DOHH2 (cell line): ENCODE data around the gene CPT1B.

Source experiments
- H3F3A ChIP-seq: fragments of 200-600 bp; sonication (generic), shearing (Covaris generic); 2 replicates; pipeline ENCODE4 v1.6.0; 2016; ENCODE audit warnings: antibody characterized with exemption, mild to moderate bottlenecking; ENCODE audit not compliant: control insufficient read depth, insufficient read depth
- H3K27ac ChIP-seq: fragments of 200-600 bp; sonication (generic); 2 replicates; pipeline ENCODE4 v1.5.1; 2014; ENCODE audit warnings: low read depth, mild to moderate bottlenecking, low read length, moderate library complexity
- H3K27me3 ChIP-seq: fragments of 200-600 bp; sonication (generic); 2 replicates; pipeline ENCODE4 v1.6.1; 2014; ENCODE audit warnings: mild to moderate bottlenecking, low read length, mixed read lengths; ENCODE audit not compliant: control insufficient read depth
- H3K36me3 ChIP-seq: fragments of 200-600 bp; sonication (generic); 2 replicates; pipeline ENCODE4 v1.6.1; 2014; ENCODE audit warnings: mild to moderate bottlenecking, low read length, moderate library complexity, mixed read lengths; ENCODE audit not compliant: control insufficient read depth
- H3K4me1 ChIP-seq: fragments of 200-600 bp; sonication (generic); 2 replicates; pipeline ENCODE4 v1.6.1; 2014; ENCODE audit warnings: mild to moderate bottlenecking, low read length, mixed read lengths; ENCODE audit not compliant: control insufficient read depth
- H3K4me2 ChIP-seq: fragments of 200-600 bp; sonication (generic); 2 replicates; pipeline ENCODE4 v1.6.0; 2014; ENCODE audit warnings: mild to moderate bottlenecking, low read length, moderate library complexity
- H3K4me3 ChIP-seq: fragments of 200-600 bp; sonication (generic); 2 replicates; pipeline ENCODE4 v1.5.1; 2014; ENCODE audit warnings: mild to moderate bottlenecking, low read length, mixed read lengths
- H3K79me2 ChIP-seq: fragments of 200-600 bp; sonication (generic); 2 replicates; pipeline ENCODE4 v1.6.1; 2014; ENCODE audit warnings: mild to moderate bottlenecking, low read length, mixed read lengths; ENCODE audit not compliant: control insufficient read depth
- H3K9me2 ChIP-seq: fragments of 200-600 bp; sonication (generic); replicated peaks from 2 replicates; pipeline ENCODE4 v1.6.1; 2014; ENCODE audit warnings: mild to moderate bottlenecking, low read length, mixed read lengths; ENCODE audit not compliant: control insufficient read depth
- H3K9me3 ChIP-seq: fragments of 200-600 bp; sonication (generic); 2 replicates; pipeline ENCODE4 v1.6.1; 2014; ENCODE audit warnings: antibody characterized with exemption, low read length, mixed read lengths; ENCODE audit not compliant: control insufficient read depth, insufficient read depth
- H4K20me1 ChIP-seq: fragments of 200-600 bp; sonication (generic); 2 replicates; pipeline ENCODE4 v1.6.0; 2014; ENCODE audit warnings: low read depth, mild to moderate bottlenecking, antibody characterized with exemption, low read length, moderate library complexity; ENCODE audit not compliant: control insufficient read depth, insufficient read depth
- EZH2phosphoT487 ChIP-seq: fragments of 200-600 bp; sonication (generic); IDR thresholded peaks from 2 replicates; pipeline ENCODE4 v1.6.1; 2017; ENCODE audit warnings: borderline replicate concordance, mild to moderate bottlenecking, antibody characterized with exemption, low read length, moderate library complexity, mixed read lengths
- TF ChIP-seq, protein P1 (sequence below): fragments of 200-600 bp; sonication (generic); IDR thresholded peaks from one replicate; pipeline ENCODE4 v1.5.1; 2014; ENCODE audit warnings: antibody characterized with exemption, mild to moderate bottlenecking, low read depth, low read length; ENCODE audit not compliant: poor library complexity, severe bottlenecking

CPT1B gene

DNA sequence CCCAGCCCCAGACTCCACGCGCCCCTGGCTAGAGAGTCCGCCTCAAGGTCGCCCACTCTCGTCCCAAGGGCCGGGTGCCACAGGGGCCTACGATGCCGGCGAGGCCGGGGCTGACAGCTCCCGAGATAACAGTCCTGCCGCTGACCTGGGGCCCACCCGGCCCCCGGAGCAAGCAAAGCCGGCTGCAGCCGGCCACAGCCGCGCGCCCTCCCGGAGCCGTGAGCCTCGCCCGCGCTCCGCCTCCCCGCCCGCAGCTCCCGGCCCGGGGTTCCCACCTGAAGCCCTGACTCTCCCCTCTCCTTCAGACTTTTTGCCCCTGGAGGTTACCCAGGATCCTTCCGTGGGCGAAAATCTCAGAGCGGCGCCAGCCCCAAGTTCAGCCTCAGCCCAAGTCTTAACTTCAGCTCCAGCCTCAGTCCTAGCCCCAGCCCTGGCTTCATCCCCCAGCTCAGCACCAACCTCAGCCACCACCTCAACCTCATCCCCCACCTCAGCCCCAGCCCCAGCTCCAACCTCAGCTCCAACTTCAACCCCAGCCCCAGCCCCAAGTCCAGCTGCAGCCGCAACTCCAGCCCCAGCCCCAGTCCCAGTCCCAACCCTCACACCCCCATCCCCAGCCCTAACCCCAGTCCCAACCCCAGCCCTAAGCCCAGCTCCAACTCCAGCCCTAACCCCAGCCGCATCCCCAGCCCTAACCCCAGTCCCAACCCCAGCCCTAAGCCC lies 30.8 kb downstream of the CPT1B start:
- H3K9me2 ChIP-seq = no peaks in the 10 kb centered on the region
- H3K36me3 ChIP-seq = no peaks in the 10 kb centered on the region
- no peaks in the 10 kb centered on the region for H4K20me1 ChIP-seq
- H3K4me1 ChIP-seq = peaks cover 43% of the 10 kb centered on the region
- H3K4me3 ChIP-seq = no peak overlapping the region
- no peaks in the 10 kb centered on the region for H3K79me2 ChIP-seq
- no peaks in the 10 kb centered on the region for H3K9me3 ChIP-seq
- no peaks in the 10 kb centered on the region for H3K27me3 ChIP-seq
- H3K4me2 ChIP-seq = no peak overlapping the region
- H3F3A ChIP-seq = peaks cover 14% of the 10 kb centered on the region
- TF ChIP-seq EZH2phosphoT487 = no peak
- TF ChIP-seq, protein P1, sequence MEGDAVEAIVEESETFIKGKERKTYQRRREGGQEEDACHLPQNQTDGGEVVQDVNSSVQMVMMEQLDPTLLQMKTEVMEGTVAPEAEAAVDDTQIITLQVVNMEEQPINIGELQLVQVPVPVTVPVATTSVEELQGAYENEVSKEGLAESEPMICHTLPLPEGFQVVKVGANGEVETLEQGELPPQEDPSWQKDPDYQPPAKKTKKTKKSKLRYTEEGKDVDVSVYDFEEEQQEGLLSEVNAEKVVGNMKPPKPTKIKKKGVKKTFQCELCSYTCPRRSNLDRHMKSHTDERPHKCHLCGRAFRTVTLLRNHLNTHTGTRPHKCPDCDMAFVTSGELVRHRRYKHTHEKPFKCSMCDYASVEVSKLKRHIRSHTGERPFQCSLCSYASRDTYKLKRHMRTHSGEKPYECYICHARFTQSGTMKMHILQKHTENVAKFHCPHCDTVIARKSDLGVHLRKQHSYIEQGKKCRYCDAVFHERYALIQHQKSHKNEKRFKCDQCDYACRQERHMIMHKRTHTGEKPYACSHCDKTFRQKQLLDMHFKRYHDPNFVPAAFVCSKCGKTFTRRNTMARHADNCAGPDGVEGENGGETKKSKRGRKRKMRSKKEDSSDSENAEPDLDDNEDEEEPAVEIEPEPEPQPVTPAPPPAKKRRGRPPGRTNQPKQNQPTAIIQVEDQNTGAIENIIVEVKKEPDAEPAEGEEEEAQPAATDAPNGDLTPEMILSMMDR = no peak
- no peak overlapping the region for H3K27ac ChIP-seq

DNA sequence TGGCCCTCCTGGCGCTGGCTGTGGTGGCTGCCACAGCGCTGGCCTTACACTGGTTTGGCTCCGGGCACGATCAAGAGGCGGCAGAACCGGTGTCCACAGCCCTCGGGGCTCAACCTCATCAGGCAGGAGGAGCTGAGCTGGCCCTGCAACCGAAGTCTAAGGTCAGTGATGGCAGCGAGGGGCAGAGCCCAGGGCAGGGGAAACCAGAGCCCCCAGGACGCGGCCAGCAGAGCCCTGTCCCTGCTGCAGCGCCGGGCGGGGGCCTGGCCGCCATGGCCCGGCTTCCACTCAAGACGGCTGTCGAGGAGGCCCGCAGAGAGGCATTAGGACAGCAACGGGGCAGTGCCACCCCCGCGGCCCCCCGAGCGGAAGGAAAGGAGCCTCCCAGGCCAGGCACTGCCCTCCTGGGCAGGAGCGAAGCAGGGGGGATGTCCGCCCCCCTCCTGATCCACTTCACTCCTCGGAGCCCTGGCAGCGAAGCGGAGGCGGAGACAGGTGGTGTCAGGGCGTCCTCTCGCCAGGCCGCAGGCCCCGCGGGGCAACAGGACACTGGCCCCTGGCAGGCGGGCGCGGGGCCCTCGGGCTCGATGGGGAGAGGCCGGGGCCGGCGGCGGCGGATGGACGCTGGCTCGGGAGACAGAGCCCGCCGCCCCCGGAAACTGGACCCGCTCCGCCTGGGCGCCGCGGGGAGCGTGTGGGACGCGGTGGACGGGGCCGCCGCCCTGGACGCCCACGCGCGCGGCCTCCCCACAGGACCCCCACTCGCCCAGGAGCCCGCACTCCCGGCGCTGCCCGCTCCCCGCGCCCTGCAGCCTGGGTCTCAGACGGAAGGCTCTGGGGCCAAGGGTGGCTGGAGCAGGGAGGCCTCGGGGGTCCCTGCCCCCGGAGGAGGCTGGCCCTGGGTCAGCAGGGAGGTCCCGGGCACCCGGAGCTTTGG lies 31.6 kb downstream of the CPT1B start:
- Histone ChIP-seq H3K27me3 (no peaks in the 10 kb centered on the region), H3K36me3 (no peaks in the 10 kb centered on the region), H3F3A (peaks cover 20% of the 10 kb centered on the region), H3K79me2 (no peaks in the 10 kb centered on the region), H4K20me1 (no peaks in the 10 kb centered on the region), H3K9me3 (no peaks in the 10 kb centered on the region), H3K4me1 (peaks cover 51% of the 10 kb centered on the region), H3K4me2 (no peak overlapping the region), H3K27ac (no peak overlapping the region), H3K9me2 (no peaks in the 10 kb centered on the region), H3K4me3 (no peak overlapping the region)
- TF ChIP-seq, protein P1 = no peak
- TF ChIP-seq EZH2phosphoT487 = no peak

DNA sequence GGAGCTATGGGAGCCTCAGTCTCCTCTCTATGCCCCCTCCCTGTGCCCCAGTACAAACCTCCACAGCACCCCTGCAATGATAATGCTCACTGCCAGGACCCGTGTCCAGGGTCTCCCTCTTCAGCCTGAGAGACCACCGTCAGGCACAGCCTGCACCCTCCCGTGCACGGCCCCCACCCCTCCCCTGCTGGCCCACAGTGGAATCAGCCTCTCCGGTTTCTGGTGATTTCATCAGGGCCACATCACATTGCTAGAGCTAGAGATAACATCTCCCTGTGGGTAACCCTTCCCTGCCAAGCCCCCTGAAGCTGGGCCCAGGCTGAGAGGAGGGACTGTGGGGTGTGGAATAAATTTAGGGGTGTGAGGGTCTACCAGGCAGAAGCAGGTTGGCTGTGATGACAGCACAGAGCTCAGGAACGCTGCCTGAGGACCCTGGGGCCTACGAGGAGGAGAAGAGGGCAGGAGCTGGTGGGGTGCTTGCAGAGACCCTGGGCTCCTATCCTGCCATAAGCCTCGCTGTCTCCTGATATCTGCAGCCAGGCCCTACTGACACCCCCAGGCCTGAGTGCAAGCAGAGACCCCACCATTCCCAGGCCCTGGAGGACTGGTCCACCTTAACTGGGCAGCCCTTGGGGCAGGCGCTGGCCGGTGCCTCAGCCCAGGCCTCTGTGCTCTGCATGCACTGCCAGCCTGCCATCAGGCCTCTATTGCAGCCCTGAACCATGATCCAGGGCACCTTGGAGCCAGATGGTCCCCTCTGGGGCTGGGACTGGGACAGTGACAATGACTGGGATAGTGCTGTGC lies 32.5 kb downstream of the CPT1B start, which contains the start of gene KLHDC7B:
TSS of gene KLHDC7B (plus strand) at position 378 of the 804 bp plus-strand sequence. CDS start at position 723, 345 bp downstream.
- Histone ChIP-seq H3K9me2 (no peaks in the 10 kb centered on the region), H3F3A (peaks cover 23% of the 10 kb centered on the region), H3K4me2 (no peak within 1 kb of the TSS; the same call in 1 of the 2 replicates)

More for the DNA sequence above, 32.5 kb downstream of the CPT1B start, which contains the start of gene KLHDC7B:
- no peaks in the 10 kb centered on the region for H4K20me1 ChIP-seq
- peaks cover 60% of the 10 kb centered on the region for H3K4me1 ChIP-seq
- TF ChIP-seq, protein P1 = no peak
- TF ChIP-seq EZH2phosphoT487 = no peak
- H3K27me3 ChIP-seq = no peaks in the 10 kb centered on the region
- H3K9me3 ChIP-seq = no peaks in the 10 kb centered on the region
- H3K36me3 ChIP-seq = no peaks in the 10 kb centered on the region
- H3K27ac ChIP-seq = no peak within 1 kb of the TSS
- H3K79me2 ChIP-seq = no peaks in the 10 kb centered on the region
- H3K4me3 ChIP-seq = no peak within 1 kb of the TSS
